Endothelial cell of umbilical vein (primary cell): ENCODE results near the gene CAP2.
"Not testable (repeated sequence)": the region's sequence is repeated elsewhere in the genome, so short reads cannot be mapped to it uniquely, and the experiment has no call there.

ENCODE experiments used
- CTCF ChIP-seq, 2 donors: IDR thresholded peaks; 1 replicate in 1 of 2; 2 replicates in 1 of 2; pipeline ENCODE4 v1.5.1; 2011; ENCODE audit warnings: low read length in 2 of 2, mild to moderate bottlenecking in 2 of 2, moderate library complexity in 2 of 2, control low read depth in 1 of 2, inconsistent platforms in 1 of 2, low read depth in 1 of 2; ENCODE audit not compliant: insufficient read depth in 1 of 2; ENCODE audit errors: extremely low read depth in 1 of 2
- EZH2 ChIP-seq: IDR thresholded peaks from 2 replicates; pipeline ENCODE4 v1.6.1; 2012; ENCODE audit warnings: borderline replicate concordance, low read depth, mild to moderate bottlenecking, moderate library complexity, low read length, inconsistent platforms; ENCODE audit not compliant: severe bottlenecking
- GATA2 ChIP-seq: IDR thresholded peaks from 2 replicates; pipeline ENCODE4 v1.7.0; 2011; ENCODE audit warnings: low read depth, mild to moderate bottlenecking, moderate library complexity, mixed read lengths, low read length; ENCODE audit not compliant: insufficient read length, insufficient read depth
- MAX ChIP-seq: IDR thresholded peaks from 2 replicates; pipeline ENCODE4 v1.6.1; 2011; ENCODE audit not compliant: insufficient read depth, insufficient read length
- POLR2A ChIP-seq: IDR thresholded peaks from 2 replicates; pipeline ENCODE4 v1.6.1; 2012; ENCODE audit warnings: low read depth, mild to moderate bottlenecking, control low read depth, low read length
- POLR2AphosphoS5 ChIP-seq: IDR thresholded peaks from 2 replicates; pipeline ENCODE4 v1.6.1; 2012; ENCODE audit warnings: low read depth, mild to moderate bottlenecking, control low read depth, low read length, moderate library complexity; ENCODE audit not compliant: insufficient read depth

- TF ChIP-seq CTCF (IDR thresholded peaks at IDR 0.05; ENCODE audit: extremely low read depth in 1 of 2, insufficient read depth in 1 of 2, low read depth in 1 of 2, low read length in 2 of 2); EZH2; GATA2; POLR2AphosphoS5; MAX; POLR2A: not testable (repeated sequence)
These were observed 47.4 kb downstream of the CAP2 start for GRCh38 chr6:17440811-17441210.
